SK-N-SH treated with all-trans-retinoic acid at 6 μM for 48 hours (cell line): ENCODE measurements around the gene NDUFAF4.

Experiments
- GLIS3 ChIP-seq: fragments of 250-450 bp; sonication (Bioruptor Pico); IDR thresholded peaks from 2 replicates; pipeline ENCODE4 v1.5.0; 2020; ENCODE audit warnings: mild to moderate bottlenecking, moderate library complexity
- SNAI2 ChIP-seq: fragments of 250-450 bp; sonication (Bioruptor Pico); IDR thresholded peaks from 2 replicates; pipeline ENCODE4 v1.5.0; 2020; ENCODE audit warnings: mild to moderate bottlenecking, moderate library complexity
- ZFP3 ChIP-seq: fragments of 250-450 bp; sonication (Bioruptor Pico); IDR thresholded peaks from 2 replicates; pipeline ENCODE4 v1.5.0; 2020; ENCODE audit warnings: mild to moderate bottlenecking, moderate library complexity
- ZFP30 ChIP-seq: fragments of 450-650 bp; formaldehyde crosslinking; IDR thresholded peaks from 2 replicates; pipeline ENCODE4 v1.5.0; 2022; ENCODE audit warnings: mild to moderate bottlenecking, moderate library complexity
- TF ChIP-seq, protein P1 (sequence below): fragments of 250-450 bp; sonication (Bioruptor Pico); IDR thresholded peaks from 2 replicates; pipeline ENCODE4 v1.5.1; 2020; ENCODE audit warnings: low read depth, mild to moderate bottlenecking, moderate library complexity
- TF ChIP-seq, protein P2 (sequence below): fragments of 250-450 bp; sonication (Bioruptor Pico); IDR thresholded peaks from 2 replicates; pipeline ENCODE4 v1.8.0; 2020; ENCODE audit warnings: mild to moderate bottlenecking, moderate library complexity, borderline replicate concordance

DNA sequence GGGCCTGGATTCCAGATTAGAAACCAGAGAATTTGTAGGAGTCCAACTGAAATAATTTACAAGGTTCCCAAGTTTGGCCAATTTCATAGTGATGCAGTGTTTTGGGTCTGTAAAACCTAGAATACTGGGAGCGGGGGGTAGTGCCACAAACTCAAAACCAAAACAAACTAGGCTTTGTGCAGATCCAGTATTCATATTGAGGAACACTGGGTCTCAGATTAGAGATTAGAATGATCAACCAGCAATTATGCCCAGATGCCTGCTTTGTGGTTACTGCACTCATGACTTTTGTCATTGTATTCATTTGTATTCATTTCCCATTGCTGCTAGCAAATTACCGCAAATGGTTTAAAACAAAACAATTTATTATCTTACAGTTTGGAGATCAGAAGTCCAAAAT, 3.2 kb upstream of the NDUFAF4 start:
- TF ChIP-seq ZFP30 (CRISPR knock-in tag) (no peak), ZFP3 (no peak), GLIS3 (CRISPR knock-in tag) (no peak), SNAI2 (CRISPR knock-in tag) (no peak)
- TF ChIP-seq, protein P1, sequence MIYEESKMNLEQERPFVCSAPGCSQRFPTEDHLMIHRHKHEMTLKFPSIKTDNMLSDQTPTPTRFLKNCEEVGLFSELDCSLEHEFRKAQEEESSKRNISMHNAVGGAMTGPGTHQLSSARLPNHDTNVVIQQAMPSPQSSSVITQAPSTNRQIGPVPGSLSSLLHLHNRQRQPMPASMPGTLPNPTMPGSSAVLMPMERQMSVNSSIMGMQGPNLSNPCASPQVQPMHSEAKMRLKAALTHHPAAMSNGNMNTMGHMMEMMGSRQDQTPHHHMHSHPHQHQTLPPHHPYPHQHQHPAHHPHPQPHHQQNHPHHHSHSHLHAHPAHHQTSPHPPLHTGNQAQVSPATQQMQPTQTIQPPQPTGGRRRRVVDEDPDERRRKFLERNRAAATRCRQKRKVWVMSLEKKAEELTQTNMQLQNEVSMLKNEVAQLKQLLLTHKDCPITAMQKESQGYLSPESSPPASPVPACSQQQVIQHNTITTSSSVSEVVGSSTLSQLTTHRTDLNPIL (CRISPR knock-in tag), result no peak
- TF ChIP-seq, protein P2, sequence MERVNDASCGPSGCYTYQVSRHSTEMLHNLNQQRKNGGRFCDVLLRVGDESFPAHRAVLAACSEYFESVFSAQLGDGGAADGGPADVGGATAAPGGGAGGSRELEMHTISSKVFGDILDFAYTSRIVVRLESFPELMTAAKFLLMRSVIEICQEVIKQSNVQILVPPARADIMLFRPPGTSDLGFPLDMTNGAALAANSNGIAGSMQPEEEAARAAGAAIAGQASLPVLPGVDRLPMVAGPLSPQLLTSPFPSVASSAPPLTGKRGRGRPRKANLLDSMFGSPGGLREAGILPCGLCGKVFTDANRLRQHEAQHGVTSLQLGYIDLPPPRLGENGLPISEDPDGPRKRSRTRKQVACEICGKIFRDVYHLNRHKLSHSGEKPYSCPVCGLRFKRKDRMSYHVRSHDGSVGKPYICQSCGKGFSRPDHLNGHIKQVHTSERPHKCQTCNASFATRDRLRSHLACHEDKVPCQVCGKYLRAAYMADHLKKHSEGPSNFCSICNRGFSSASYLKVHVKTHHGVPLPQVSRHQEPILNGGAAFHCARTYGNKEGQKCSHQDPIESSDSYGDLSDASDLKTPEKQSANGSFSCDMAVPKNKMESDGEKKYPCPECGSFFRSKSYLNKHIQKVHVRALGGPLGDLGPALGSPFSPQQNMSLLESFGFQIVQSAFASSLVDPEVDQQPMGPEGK, result no peak
